ENCODE measurements around the gene KIAA0825.

Gene KIAA0825

GRCh38 chr5:94288937-94289336 lies 329.5 kb downstream of the KIAA0825 start:
- DNase-seq: no peak

DNA sequence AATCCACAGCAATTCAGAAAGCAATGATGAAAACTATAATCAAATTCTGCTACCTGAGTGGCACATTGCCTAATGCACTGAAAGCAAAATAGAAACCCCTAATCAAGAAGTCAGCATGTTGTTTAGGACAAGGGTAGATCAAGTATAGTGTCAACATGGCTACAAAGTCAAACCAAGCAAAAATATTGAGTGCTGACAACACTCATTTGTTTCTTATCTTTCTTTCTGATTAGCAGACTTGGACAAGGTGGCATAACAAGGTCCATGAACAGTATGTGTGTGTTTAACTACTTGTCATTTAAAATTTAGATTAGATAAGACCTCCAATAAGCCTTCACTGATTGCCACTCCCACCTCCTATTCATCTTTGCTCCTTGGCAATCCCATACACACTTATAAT lies 332.4 kb downstream of the KIAA0825 start:
- DNase-seq: no peak

- DNase-seq: no peak
Measured at GRCh38 chr5:94283093-94283492, 335.3 kb downstream of the KIAA0825 start.

GRCh38 chr5:94281236-94281801 lies 337.1 kb downstream of the KIAA0825 start:
- DNase-seq: no peak

- no peak for DNase-seq
Measured at GRCh38 chr5:94276751-94277150, 341.7 kb downstream of the KIAA0825 start.

- DNase-seq: no peak
Measured at GRCh38 chr5:94276048-94276447, 342.4 kb downstream of the KIAA0825 start.

DNA sequence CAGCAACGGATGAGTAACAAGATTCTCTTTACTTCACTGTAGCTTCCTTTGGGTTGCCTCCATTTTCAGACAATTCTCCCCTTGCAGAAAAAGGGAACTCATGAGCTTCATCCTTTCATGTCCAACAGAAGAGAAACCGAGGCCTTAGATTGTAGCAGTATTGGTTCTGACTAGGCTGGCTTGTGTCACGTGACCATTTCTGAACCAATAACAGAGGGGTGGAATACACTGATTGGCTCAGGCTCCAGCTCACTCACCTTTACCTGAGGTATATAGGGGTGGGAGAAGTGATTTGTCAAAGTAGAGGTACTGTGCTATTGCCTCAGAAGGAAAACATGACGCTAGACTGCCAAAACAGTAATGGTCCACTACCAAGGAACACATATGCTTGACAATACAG lies 343.7 kb downstream of the KIAA0825 start:
- DNase-seq: no peak

DNA sequence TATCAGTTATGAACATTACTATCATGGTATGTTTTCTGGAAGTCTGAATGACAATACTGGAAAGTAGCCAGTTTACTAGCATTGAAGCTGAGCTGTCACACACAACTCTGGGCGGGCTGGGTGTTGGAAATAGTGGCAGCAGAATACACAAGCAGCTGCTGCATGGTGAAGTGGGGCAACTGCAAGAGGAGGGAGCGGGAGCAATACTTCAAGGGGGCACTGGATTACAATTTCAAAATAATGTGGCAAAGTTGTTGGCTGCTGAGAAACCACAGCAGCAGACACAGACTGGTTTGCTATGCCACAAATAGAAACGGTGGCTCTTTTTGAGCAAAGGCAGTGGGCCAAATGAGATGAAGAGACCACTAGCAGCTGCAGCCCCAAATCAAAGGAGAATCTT lies 350.2 kb downstream of the KIAA0825 start:
- no peak for DNase-seq

GRCh38 chr5:94267350-94267899 lies 351.0 kb downstream of the KIAA0825 start:
- DNase-seq: no peak

DNA sequence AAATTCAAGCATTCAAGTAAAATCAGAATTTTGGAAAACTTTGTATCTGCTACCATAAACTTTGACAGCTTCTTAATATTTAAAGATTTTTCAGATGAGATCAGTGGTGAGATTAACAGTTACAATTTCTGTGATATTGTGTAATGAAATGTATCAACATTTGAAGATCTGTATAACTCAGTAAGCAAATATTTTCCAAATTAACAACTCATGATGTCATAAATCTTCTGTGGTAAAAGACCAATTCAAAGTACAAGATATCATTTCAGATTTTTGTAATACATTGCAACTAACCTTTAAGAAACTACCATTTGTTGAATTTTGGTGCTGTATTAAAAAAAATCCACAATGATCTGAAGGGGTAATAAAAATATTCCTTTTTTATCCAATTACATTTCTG lies 352.2 kb downstream of the KIAA0825 start:
- DNase-seq: no peak

DNA sequence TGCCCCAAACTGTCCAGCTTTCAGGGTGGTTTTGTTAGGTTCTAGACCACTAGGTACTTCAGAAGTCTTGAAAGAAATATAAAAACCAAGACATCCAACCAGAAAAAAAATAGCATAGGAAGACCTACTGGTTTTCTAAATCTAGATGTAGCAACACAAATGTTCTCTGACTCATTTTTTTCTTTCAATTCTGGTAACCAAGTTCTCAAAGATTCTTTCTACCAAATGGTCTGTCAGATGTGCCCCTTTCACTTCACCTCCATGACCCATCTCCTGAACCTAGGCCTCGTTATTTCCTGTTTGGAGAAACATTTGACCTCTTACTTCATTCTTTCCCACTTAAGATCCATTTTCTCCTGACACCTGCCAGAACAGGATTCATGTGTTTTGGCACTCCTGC lies 355.3 kb downstream of the KIAA0825 start:
- no peak for DNase-seq

DNA sequence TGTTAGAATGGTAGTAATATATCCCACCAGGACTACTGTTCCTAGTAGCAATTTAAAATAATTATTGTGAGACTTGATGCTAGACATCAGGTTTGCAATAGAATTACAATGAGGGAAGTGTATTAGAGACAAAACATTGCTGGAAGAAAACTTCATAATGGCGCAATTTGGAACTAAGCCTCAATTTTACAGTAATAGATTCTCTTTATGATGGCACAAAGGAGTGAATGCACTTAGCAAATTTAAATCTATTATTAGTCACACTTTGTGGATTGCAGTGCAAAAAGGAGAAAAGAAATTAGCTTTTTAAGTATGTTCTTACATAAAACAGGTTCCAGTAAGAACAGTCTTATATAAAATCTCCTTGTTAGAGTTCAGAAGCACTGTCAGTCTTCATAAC lies 358.3 kb downstream of the KIAA0825 start:
- no peak for DNase-seq

GRCh38 chr5:94254214-94254613 lies 364.2 kb downstream of the KIAA0825 start:
- DNase-seq: no peak

DNA sequence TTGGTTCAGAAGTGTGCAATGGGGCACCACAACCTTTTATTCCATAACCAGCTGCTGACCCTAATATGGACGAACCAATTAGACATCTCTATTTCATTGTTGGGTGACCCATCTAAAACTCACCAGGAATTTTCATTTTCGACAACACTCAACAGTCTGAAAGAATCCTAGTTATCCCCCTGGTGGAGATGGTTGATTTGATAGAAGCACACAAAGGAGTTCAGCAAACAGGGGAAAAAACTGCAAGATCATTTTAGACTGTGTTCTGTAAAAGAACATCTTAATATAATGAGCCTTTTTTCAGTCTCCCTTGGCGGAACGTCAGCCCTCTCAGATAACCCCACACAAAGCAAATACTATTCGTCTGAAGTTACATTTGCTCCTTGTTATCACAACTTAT lies 367.4 kb downstream of the KIAA0825 start:
- no peak for DNase-seq

DNA sequence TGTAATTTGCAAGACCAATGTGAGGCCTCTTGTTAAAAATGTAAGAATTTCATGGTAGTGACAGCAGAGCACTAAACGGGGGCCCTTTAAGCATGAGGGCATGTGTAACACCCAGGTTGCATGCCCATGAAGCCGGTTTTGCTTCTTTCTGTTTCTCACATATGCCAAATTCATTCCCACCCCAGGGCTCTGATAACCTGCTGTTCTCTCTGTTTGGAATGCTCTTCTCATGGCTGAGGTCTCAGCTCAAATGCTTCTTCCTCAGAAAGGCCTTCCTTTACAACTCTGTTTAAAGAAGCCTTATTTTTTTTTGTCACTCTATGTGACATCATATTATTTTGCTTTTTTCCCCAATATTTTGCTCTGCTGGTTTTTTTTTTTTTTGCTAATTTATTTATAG lies 369.0 kb downstream of the KIAA0825 start:
- DNase-seq: no peak

- DNase-seq: no peak
Measured at GRCh38 chr5:94248175-94248875, 370.1 kb downstream of the KIAA0825 start.

DNA sequence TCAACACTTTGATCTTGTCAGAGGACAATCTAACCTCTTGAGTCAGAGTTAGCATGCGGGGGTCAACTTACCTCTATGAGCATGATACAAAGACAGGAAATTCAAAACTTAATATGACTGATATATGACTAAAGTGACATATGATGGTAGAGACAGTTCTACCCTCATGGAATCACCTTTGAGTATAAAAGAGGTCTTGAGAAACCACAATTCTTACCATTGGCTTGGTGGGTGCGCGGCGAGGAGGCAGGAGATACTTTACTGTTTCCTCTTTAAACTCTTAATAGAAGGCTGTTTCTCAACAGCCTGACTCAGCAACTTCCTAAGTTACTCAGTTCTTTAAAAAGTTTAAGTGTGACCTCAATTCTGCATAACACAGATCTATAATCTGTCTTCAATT lies 372.8 kb downstream of the KIAA0825 start:
- DNase-seq: no peak

GRCh38 chr5:94244921-94245320 lies 373.5 kb downstream of the KIAA0825 start:
- no peak for DNase-seq

DNA sequence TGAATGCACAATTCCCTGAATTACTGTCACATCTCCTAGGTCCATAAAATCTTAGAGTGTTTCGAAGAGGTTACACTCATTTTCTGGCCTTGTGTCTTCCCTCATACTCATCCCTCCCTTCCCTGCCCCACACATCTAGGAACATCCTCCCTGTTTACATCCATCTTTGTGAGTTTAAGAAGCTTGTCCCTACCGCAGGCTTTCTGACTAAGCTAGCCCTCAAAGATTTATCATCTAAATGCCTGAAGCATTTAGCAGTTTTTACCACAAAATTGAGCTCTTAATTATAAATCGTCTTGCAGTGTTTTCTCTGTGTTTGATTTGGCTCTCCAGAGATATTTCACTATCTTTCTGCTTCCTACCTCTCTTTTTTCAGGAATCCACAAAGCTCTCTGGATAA lies 374.8 kb downstream of the KIAA0825 start:
- no peak for DNase-seq

- no peak for DNase-seq
Measured at GRCh38 chr5:94240993-94241651, 377.3 kb downstream of the KIAA0825 start.

- no peak for DNase-seq
Measured at GRCh38 chr5:94240596-94240992, 377.8 kb downstream of the KIAA0825 start.

GRCh38 chr5:94240134-94240533 lies 378.3 kb downstream of the KIAA0825 start:
- DNase-seq: no peak

DNA sequence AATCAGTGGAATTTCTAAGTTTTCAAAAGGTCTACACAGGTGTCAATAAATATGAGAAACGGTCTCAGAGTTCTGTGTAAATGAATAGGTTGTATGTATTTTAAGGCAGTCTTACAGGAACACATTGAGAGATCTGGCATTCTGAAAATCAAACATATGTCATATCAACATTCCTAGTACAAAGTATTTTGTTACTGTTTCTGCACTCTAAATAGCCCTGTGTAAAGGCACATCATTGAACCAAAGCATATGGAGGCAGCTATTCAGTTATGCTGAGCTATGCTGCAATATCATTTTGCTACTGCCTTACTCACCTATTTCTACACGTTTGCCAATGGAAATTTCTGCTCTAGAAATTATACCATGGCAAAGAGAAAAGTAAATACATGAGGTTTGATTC lies 379.1 kb downstream of the KIAA0825 start:
- no peak for DNase-seq

DNA sequence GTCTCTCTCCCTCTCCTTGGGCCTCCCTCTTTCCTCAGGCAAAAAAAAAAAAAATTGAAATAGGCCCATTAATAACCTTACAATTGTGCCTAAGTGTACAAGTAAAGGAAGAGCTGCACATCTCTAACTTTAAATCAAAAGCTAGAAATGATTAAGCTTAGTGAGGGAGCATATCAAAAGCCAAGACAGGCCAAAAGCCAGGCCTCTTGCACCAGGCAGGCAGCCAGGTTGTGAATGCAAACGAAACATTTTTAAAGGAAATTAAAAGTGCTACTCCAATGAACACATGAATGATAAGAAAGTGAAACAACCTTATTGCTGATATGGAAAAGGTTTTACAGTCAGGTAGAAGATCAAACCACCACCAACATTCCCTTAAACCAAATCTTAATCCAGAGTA lies 383.4 kb downstream of the KIAA0825 start:
- DNase-seq: no peak
